Dendritic cell treated with granulocyte-macrophage colony-stimulating factor and Interleukin-4, amounts not matched to agents 40 ng/mL and 50 ng/mL, for 4 days (primary cell): ENCODE results near the gene SLC6A8.
"Not testable (repeated sequence)": the region's sequence is repeated elsewhere in the genome, so short reads cannot be mapped to it uniquely, and the experiment has no call there.

Source experiments
- H3K27ac Mint-ChIP-seq: one replicate; pipeline ENCODE4 v1.8.0; 2022; ENCODE audit warnings: mild to moderate bottlenecking, mixed read lengths
- H3K27me3 Mint-ChIP-seq: one replicate; pipeline ENCODE4 v1.8.0; 2022; ENCODE audit warnings: mild to moderate bottlenecking, mixed read lengths
- H3K36me3 Mint-ChIP-seq: one replicate; pipeline ENCODE4 v1.8.0; 2022; ENCODE audit warnings: low read depth, mixed read lengths
- H3K4me1 Mint-ChIP-seq: one replicate; pipeline ENCODE4 v1.8.0; 2022; ENCODE audit warnings: low read depth, mixed read lengths
- H3K4me3 Mint-ChIP-seq: one replicate; pipeline ENCODE4 v1.8.0; 2022; ENCODE audit warnings: mild to moderate bottlenecking, moderate library complexity, mixed read lengths
- H3K9me3 Mint-ChIP-seq: one replicate; pipeline ENCODE4 v1.8.0; 2022; ENCODE audit warnings: mixed read lengths
- intact Hi-C: fragments of 100-400 bp; cut with micrococcal nuclease; formaldehyde crosslinking; loops from one replicate; pipeline ENCODE4 v1.15.0; 2022

The SLC6A8 gene

GRCh38 chrX:153728951-153729631 lies 41.4 kb downstream of the SLC6A8 start:
- intact Hi-C loops = no loop called here
- Mint-ChIP-seq H3K27ac (peak overlapping the region; percentile 43), H3K4me1 (peaks cover 59% of the 10 kb centered on the region), H3K9me3 (no peaks in the 10 kb centered on the region), H3K36me3 (peaks cover 57% of the 10 kb centered on the region), H3K27me3 (no peaks in the 10 kb centered on the region), H3K4me3 (no peak overlapping the region)

DNA sequence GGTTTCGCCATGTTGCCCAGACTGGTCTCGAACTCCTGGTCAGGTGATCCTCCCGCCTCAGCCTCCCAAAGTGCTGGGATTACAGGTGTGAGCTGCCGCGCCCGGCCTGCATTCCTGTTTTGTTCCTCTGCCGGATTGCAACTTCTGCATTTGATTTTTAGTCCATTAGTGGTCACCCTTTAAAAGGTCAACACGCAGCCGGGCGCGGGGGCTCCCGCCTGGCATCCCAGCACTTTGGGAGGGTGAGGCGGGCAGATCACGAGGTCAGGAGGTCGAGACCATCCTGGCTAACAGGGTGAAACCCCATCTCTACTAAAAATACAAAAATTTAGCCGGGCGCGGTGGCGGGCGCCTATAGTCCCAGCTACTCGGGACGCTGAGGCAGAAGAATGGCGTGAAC lies 42.4 kb downstream of the SLC6A8 start:
- intact Hi-C loops, H3K4me3 Mint-ChIP-seq, H3K27me3 Mint-ChIP-seq, H3K9me3 Mint-ChIP-seq: not testable (repeated sequence)
- peaks cover 66% of the 10 kb centered on the region for H3K4me1 Mint-ChIP-seq
- peak overlapping the region; percentile 43 for H3K27ac Mint-ChIP-seq
- H3K36me3 Mint-ChIP-seq = peaks cover 64% of the 10 kb centered on the region

- Mint-ChIP-seq H3K27me3 (no peaks in the 10 kb centered on the region), H3K4me1 (peaks cover 64% of the 10 kb centered on the region), H3K27ac (peak overlapping the region; percentile 92), H3K9me3 (no peaks in the 10 kb centered on the region), H3K36me3 (peaks cover 76% of the 10 kb centered on the region), H3K4me3 (no peak overlapping the region)
- intact Hi-C loops = no loop called here
These were observed 43.6 kb downstream of the SLC6A8 start for GRCh38 chrX:153731117-153731844.

DNA sequence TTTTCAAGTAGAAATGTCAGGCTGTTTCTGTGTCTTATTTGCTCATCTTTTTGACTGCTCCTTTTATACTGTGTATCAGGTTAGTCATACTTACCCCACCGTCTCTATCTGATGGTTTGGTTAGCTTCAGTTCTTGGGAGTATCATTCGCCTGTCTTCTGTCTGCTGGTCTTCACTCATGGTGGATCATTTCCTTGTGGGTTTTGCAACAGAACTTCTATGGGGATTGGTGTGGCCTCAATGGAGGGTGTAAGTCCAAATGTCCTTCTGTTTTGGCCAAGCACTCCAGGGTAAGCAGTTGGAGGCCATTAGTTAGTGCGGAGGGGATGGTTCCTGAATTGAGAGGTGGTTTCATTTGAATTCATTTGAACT lies 44.1 kb downstream of the SLC6A8 start:
- intact Hi-C loops = no loop called here
- Mint-ChIP-seq H3K4me1 (peaks cover 63% of the 10 kb centered on the region), H3K36me3 (peaks cover 81% of the 10 kb centered on the region), H3K27ac (peak overlapping the region; percentile 92), H3K27me3 (no peaks in the 10 kb centered on the region), H3K4me3 (peak overlapping the region; percentile 51), H3K9me3 (no peaks in the 10 kb centered on the region)

DNA sequence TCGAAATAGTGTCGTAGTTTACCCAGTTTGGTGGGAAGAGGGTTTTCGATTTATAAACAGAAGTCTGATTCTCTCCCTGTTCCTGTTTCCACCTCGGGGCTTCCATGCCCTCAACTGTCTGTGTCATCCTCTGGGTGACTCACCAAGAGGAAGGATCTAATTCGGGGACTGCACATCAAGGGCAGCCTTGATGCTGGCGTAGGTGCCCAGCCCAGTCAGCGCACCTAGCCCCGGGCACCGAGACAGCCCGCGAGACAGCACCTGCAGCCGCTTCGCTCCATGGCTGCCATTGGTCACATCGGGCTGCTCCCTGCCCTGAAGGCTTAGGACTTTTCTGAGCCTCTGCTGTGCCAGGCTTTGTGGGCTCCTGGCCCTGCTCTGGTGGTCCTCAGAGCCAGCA lies 44.7 kb downstream of the SLC6A8 start:
- H3K27ac Mint-ChIP-seq = peak overlapping the region; percentile 92
- H3K27me3 Mint-ChIP-seq = no peaks in the 10 kb centered on the region
- H3K36me3 Mint-ChIP-seq = peaks cover 87% of the 10 kb centered on the region
- intact Hi-C loops = no loop called here
- H3K4me1 Mint-ChIP-seq = peaks cover 57% of the 10 kb centered on the region
- H3K9me3 Mint-ChIP-seq = no peaks in the 10 kb centered on the region
- peak overlapping the region; percentile 51 for H3K4me3 Mint-ChIP-seq

- Mint-ChIP-seq H3K9me3 (no peaks in the 10 kb centered on the region), H3K4me3 (no peak overlapping the region), H3K27me3 (no peaks in the 10 kb centered on the region), H3K36me3 (peaks cover 91% of the 10 kb centered on the region), H3K27ac (peak overlapping the region; percentile 92), H3K4me1 (peaks cover 47% of the 10 kb centered on the region)
- intact Hi-C loops = no loop called here
These were observed 46.0 kb downstream of the SLC6A8 start for GRCh38 chrX:153733651-153734240.

- H3K27ac Mint-ChIP-seq = no peak overlapping the region
- H3K27me3 Mint-ChIP-seq = no peaks in the 10 kb centered on the region
- H3K36me3 Mint-ChIP-seq = peaks cover 91% of the 10 kb centered on the region
- peaks cover 37% of the 10 kb centered on the region for H3K4me1 Mint-ChIP-seq
- intact Hi-C loops = no loop called here
- no peaks in the 10 kb centered on the region for H3K9me3 Mint-ChIP-seq
- no peak overlapping the region for H3K4me3 Mint-ChIP-seq
These were observed 47.1 kb downstream of the SLC6A8 start for GRCh38 chrX:153734871-153735270.

DNA sequence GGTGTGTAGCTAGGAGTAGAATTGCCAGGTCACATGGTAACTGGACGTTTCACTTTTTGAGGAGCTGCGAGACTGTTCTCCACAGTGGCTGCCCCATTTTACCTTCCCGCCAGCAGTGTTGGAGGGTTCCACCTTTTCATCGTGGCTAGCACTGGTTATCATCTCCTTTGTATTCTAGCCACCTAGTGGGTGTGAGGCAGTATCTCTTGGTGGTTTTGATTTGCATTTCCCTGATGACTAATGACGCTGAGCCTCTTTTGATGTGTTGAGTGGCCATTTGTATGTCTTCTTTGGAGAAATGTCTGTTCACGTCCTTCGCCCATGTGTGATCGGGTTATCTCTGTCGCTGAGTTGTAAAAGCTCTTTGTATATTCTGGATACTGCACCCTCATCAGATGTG lies 47.5 kb downstream of the SLC6A8 start:
- intact Hi-C loops = no loop called here
- Mint-ChIP-seq H3K4me1 (peaks cover 37% of the 10 kb centered on the region), H3K4me3 (no peak overlapping the region), H3K9me3 (no peaks in the 10 kb centered on the region), H3K36me3 (peaks cover 92% of the 10 kb centered on the region), H3K27me3 (no peaks in the 10 kb centered on the region), H3K27ac (no peak overlapping the region)

DNA sequence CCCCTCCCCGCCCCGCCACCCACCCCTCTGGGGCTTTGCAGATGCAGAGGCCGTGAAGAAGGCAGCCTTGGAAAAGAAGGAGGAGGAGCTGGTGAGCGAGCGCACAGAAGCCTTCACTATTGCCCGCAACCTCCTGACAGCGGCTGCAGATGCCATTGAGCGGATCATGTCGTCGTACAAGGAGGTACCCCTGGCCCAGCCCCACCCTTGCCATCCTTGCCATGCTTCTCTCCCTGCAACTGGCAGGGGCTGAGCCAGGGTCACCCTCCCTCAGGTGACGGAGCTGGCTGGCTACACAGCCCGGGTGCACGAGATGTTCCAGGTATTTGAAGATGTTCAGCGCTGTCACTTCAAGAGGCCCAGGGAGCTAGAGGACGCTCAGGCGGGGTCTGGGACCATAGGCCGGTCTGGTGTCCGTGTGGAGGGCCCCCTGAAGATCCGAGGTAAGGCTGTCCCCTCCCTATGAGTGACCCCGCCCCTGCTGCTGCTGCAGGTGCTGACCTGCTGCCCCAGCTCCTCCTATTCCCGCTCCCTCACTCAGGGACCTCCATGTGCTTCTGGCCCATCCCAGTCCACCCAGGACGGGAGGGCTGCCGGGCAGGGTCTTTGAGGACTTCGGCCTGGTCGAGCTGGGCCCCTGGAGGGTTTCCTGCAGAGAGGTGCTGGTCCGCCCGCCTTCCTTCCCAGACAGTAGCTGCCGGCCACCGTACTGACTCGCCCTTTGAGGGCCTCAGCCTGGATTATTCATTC lies 48.5 kb downstream of the SLC6A8 start:
- Mint-ChIP-seq H3K27ac (no peak overlapping the region), H3K36me3 (peaks cover 92% of the 10 kb centered on the region), H3K9me3 (no peaks in the 10 kb centered on the region), H3K27me3 (no peaks in the 10 kb centered on the region), H3K4me3 (no peak overlapping the region), H3K4me1 (peaks cover 29% of the 10 kb centered on the region)
- intact Hi-C loops = no loop called here

DNA sequence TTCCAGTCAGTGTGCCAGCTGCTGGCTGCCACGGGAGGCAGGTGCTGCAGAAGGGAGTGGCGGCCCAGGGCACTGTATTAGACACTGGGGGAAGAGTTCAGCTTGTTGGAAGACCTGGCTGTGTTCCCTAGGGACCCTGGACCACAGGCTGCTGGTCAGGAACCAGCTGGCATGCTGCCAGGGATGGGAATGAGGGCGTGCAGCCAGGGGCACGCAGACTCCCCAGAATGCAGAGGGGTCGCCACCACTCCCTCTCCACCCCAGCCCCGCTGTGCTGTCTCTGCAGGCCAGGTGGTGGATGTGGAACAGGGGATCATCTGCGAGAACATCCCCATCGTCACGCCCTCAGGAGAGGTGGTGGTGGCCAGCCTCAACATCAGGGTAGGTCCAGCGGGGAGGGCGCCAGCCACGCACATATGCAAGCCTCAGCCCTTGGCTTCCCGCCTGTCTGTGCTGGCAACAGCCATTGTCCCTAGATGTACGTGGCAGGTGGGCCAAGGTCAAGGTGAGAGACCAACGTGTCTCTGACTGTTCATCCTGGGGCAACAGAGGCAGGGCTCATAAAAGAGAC lies 49.2 kb downstream of the SLC6A8 start:
- H3K4me1 Mint-ChIP-seq = peaks cover 22% of the 10 kb centered on the region
- H3K27ac Mint-ChIP-seq = no peak overlapping the region
- intact Hi-C loops = no loop called here
- peaks cover 92% of the 10 kb centered on the region for H3K36me3 Mint-ChIP-seq
- no peak overlapping the region for H3K4me3 Mint-ChIP-seq
- H3K9me3 Mint-ChIP-seq = no peaks in the 10 kb centered on the region
- H3K27me3 Mint-ChIP-seq = no peaks in the 10 kb centered on the region

DNA sequence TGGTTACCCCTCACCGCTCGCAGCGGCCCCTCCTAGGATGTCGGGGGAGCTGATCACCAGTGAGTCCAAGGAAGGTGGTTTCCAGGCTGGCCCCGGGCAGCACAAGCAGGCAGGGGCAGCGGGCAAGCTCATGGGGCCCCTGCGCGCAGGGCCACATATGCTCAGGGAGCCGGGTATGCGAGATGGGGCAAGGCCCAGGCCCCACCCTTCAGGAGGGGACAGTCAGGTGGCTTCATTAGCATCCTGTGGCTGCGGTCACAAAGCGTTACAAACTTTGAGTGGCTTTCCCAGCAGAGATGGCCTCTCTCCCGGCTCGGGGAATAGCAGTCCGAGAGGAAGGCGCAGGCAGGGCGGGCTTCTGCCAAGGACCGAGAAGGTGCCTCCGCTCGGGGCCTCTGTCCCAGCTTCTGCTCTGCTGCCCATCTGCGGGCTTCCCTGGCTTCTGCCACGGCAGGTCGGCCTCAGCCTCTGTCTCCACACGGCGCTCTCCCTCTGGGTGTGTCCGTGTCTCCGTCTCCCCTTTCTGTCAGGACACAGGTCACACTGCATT lies 50.4 kb downstream of the SLC6A8 start:
- H3K4me3 Mint-ChIP-seq = no peak overlapping the region
- intact Hi-C loops = no loop called here
- no peaks in the 10 kb centered on the region for H3K27me3 Mint-ChIP-seq

DNA sequence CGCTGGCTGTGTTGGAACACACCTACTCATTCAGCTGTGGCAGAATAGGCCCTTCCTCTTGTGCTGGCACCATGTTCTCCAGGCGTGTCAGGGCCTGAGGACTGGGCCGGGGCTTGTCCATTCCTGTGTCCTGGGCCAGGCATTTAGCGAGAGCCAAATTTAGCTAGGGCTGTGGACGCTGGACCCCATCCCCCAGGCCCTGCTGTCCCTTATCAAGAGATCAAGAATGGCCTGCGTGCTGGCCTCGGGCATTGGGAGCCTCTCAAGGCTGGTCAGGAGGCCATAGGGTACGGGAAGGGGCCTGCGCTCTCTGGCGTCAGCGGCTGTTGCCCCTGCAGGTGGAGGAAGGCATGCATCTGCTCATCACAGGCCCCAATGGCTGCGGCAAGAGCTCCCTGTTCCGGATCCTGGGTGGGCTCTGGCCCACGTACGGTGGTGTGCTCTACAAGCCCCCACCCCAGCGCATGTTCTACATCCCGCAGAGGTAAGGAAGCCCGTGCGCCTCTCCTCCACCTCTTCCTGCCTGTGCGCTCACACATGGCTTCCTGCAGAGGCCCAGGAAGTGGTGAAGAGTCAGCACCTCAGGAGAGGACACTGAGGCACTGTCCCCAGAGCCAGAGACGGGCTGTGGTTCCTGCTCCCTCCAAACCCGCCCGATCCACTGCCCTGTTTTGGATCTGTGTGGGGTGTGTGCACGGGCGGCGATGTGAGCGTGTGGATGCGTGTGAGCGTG lies 52.2 kb downstream of the SLC6A8 start:
- Mint-ChIP-seq H3K36me3 (peaks cover 94% of the 10 kb centered on the region), H3K27ac (no peak overlapping the region), H3K4me1 (peaks cover 17% of the 10 kb centered on the region), H3K4me3 (no peak overlapping the region), H3K27me3 (peaks cover 12% of the 10 kb centered on the region), H3K9me3 (no peaks in the 10 kb centered on the region)
- intact Hi-C loops = no loop called here

More for the DNA sequence above, 50.4 kb downstream of the SLC6A8 start:
- H3K4me1 Mint-ChIP-seq = peaks cover 12% of the 10 kb centered on the region
- H3K36me3 Mint-ChIP-seq = peaks cover 100% of the 10 kb centered on the region
- no peak overlapping the region for H3K27ac Mint-ChIP-seq
- H3K9me3 Mint-ChIP-seq = no peaks in the 10 kb centered on the region

DNA sequence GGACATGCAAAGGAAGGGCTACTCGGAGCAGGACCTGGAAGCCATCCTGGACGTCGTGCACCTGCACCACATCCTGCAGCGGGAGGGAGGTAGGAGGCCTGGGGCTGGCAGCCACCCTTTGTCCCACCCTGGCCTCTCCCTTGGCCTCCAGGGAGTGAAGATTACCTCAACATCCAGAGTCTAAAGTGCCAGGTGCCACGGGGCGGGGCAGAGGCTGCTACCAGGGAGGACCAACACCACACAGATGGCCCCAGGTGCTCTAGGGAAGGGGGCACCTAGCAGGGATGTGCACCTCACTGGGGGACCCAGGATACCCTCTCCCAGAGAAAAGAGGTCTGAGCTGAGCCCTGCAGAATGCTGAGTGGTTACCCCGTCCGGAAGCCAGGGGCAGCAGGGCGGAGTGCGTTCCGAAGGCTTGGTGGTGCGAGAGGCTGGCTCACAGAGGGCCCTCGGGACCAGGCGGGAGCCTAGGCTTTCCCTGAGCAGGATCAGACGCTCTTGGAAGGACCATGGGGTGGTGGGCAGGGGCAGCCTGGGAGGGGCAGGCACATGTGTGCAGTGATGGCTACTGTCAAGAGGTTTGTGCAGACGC lies 53.0 kb downstream of the SLC6A8 start:
- H3K4me1 Mint-ChIP-seq = peaks cover 16% of the 10 kb centered on the region
- peaks cover 14% of the 10 kb centered on the region for H3K27me3 Mint-ChIP-seq
- no peak overlapping the region for H3K4me3 Mint-ChIP-seq
- intact Hi-C loops = no loop called here
- H3K27ac Mint-ChIP-seq = no peak overlapping the region
- H3K9me3 Mint-ChIP-seq = no peaks in the 10 kb centered on the region
- peaks cover 86% of the 10 kb centered on the region for H3K36me3 Mint-ChIP-seq
